ENCODE measurements around the gene IFT20.

GRCh38 chr17:28370035-28370743 is 34.9 kb upstream of the IFT20 start, which contains the start of gene VTN:
- TF ChIP-seq CTCF (IDR thresholded peaks at IDR 0.05 in 4 of 5, conservative IDR thresholded peaks at IDR 0.05 in 1 of 5) (no peak), POLR2A (IDR thresholded peaks at IDR 0.05) (no peak)

All from gastrocnemius medialis (tissue), 4 donors.